Mesodermal cell (in vitro differentiated cells): ENCODE measurements around the gene SNCAIP.

Experiments used
- H3K27ac ChIP-seq: 2 replicates; pipeline ENCODE4 v1.7.0; 2013; ENCODE audit warnings: mild to moderate bottlenecking, low read depth, low read length, moderate library complexity; ENCODE audit not compliant: severe bottlenecking
- H3K36me3 ChIP-seq: 2 replicates; pipeline ENCODE4 v1.7.1; 2013; ENCODE audit warnings: mild to moderate bottlenecking, low read length, moderate library complexity; ENCODE audit not compliant: control insufficient read depth, insufficient read depth
- H3K4me1 ChIP-seq: one replicate; pipeline ENCODE4 v1.7.1; 2013; ENCODE audit warnings: mild to moderate bottlenecking, low read length; ENCODE audit not compliant: insufficient read depth, control insufficient read depth, poor library complexity, severe bottlenecking
- H3K4me3 ChIP-seq: 2 replicates; pipeline ENCODE4 v1.7.0; 2013; ENCODE audit warnings: low read length, control low read depth, mild to moderate bottlenecking; ENCODE audit not compliant: insufficient read depth, poor library complexity, severe bottlenecking; ENCODE audit errors: extremely low read depth
- H3K9me3 ChIP-seq: 2 replicates; pipeline ENCODE4 v1.7.1; 2013; ENCODE audit warnings: mild to moderate bottlenecking, low read length, moderate library complexity; ENCODE audit not compliant: control insufficient read depth
- WGBS, 2 experiments: methylation state at CpG; one replicate each; pipeline ENCODE4 v1.1.5; 2013; ENCODE audit warnings: missing lambda C conversion rate in 2 of 2; ENCODE audit not compliant: insufficient coverage in 2 of 2; 5-methylcytosine and 5-hydroxymethylcytosine counted together

Gene SNCAIP

DNA sequence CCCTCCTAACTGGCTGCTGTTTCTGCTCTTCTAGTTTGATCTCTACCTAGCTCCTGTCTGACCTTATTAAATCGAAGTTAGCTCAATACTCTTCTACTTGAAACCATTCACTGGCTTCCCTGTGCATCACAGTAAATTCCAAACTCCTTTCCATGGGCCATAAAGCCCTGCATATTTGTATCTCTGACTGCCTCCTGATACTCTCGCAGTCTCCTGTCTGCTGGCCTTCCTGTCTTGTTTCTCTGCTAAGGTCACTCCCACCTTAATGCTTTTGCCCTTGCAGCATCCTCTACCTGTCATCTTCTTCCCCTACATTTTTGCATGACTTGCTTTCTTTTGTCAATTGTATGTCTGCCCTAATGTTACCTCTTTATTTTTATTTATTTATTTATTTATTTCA lies 44.8 kb downstream of the SNCAIP start:
- Histone ChIP-seq H3K36me3 (no peaks in the 10 kb centered on the region), H3K27ac (no peak overlapping the region), H3K9me3 (no peaks in the 10 kb centered on the region), H3K4me3 (no peak overlapping the region), H3K4me1 (no peaks in the 10 kb centered on the region)
- WGBS, 2 experiments, result 84 to 86% methylated on average over 2 of the region's 2 CpGs

- no peaks in the 10 kb centered on the region for H3K4me1 ChIP-seq
Measured at GRCh38 chr5:122358372-122358979, 46.4 kb downstream of the SNCAIP start.

DNA sequence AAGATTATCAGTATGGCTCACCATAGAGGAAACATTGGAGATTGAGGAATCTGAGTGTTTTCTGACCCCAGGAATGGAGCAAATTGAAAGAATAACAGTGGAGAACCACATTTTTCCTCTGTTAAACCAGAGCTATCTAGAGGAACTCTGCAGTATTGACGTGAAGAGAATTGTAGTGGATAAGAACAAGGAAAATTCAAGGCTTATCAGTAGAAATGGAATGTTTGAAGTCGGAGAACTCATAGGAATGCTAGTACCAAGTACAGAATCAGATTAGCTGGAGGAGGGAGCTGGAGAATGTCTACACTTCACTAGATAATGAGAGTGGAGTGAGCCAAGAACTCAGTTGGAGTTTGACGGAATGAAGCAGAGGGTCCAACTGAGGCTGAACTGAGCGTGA lies 50.3 kb downstream of the SNCAIP start:
- no peaks in the 10 kb centered on the region for H3K4me1 ChIP-seq
- 51 to 80% methylated on average over 1 to 3 of the region's 4 CpGs for WGBS, 2 experiments
- H3K9me3 ChIP-seq, result no peaks in the 10 kb centered on the region
- peak overlapping the region; percentile 72 for H3K27ac ChIP-seq
- no peaks in the 10 kb centered on the region for H3K36me3 ChIP-seq
- H3K4me3 ChIP-seq, result no peak overlapping the region

More at GRCh38 chr5:122358372-122358979, 46.4 kb downstream of the SNCAIP start:
- Histone ChIP-seq H3K9me3 (no peaks in the 10 kb centered on the region), H3K4me3 (no peak overlapping the region), H3K27ac (peak overlapping the region; percentile 11), H3K36me3 (no peaks in the 10 kb centered on the region)
- 75 to 90% methylated on average over 1 to 2 of the region's 4 CpGs for WGBS, 2 experiments

- no peaks in the 10 kb centered on the region for H3K9me3 ChIP-seq
- H3K27ac ChIP-seq, result no peak overlapping the region
- H3K4me3 ChIP-seq, result no peak overlapping the region
- H3K36me3 ChIP-seq, result no peaks in the 10 kb centered on the region
- no peaks in the 10 kb centered on the region for H3K4me1 ChIP-seq
- WGBS, 2 experiments, result 80% methylated on average over 1 of the region's 1 CpG; no CpG with 5 or more reads in 1 of the 2 experiments
Measured at GRCh38 chr5:122363623-122364022, 51.6 kb downstream of the SNCAIP start.

- Histone ChIP-seq H3K36me3 (no peaks in the 10 kb centered on the region), H3K27ac (no peak overlapping the region), H3K4me1 (no peaks in the 10 kb centered on the region), H3K4me3 (no peak overlapping the region), H3K9me3 (no peaks in the 10 kb centered on the region)
- WGBS, 2 experiments, result 84 to 100% methylated on average over 3 of the region's 3 CpGs
Measured at GRCh38 chr5:122366501-122366900, 54.5 kb downstream of the SNCAIP start.

- no peaks in the 10 kb centered on the region for H3K36me3 ChIP-seq
- WGBS, 2 experiments, result 90% methylated on average over 2 of the region's 3 CpGs; no CpG with 5 or more reads in 1 of the 2 experiments
Measured at GRCh38 chr5:122367456-122367855, 55.4 kb downstream of the SNCAIP start.

DNA sequence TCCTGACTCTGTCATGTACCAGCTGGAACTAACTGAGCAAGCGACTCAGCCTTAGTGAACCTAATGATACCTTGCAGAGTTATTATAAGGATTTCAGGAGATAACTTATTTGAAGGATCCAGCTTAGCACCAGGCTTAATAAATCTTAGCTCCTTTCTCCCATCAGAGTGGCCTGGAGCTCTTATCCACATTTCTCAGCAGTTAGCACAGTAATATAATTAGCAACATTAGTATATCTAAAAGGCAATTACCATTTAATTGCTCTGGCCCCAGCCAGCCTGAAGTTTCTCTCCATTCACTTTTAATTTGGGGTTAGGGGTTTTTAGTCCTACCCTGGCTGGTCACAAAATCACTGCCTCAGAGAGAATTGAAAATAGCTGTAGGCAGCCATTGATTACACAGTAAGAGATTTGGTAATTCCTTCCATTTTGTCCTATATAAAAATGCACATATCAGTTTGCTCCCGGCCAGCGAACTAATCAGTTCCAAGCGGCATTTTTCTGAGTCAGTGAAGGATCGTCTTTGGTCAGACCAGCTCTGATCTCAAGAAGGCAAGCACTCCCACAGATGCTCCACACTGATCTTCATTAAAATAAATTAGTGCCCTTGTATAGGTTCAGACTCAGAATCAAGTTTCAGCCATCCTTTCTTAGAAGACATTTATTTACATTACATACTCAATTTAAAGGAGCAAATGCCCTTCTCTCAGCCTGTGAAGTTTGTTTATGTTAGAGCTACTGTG lies 56.6 kb downstream of the SNCAIP start:
- H3K27ac ChIP-seq, result no peak overlapping the region
- H3K4me1 ChIP-seq, result no peaks in the 10 kb centered on the region
- no peaks in the 10 kb centered on the region for H3K9me3 ChIP-seq
- no peaks in the 10 kb centered on the region for H3K36me3 ChIP-seq
- H3K4me3 ChIP-seq, result no peak overlapping the region
- WGBS, 2 experiments, result 71 to 80% methylated on average over 4 to 5 of the region's 5 CpGs

More at GRCh38 chr5:122367456-122367855, 55.4 kb downstream of the SNCAIP start:
- Histone ChIP-seq H3K4me1 (no peaks in the 10 kb centered on the region), H3K9me3 (no peaks in the 10 kb centered on the region), H3K27ac (no peak overlapping the region), H3K4me3 (no peak overlapping the region)

DNA sequence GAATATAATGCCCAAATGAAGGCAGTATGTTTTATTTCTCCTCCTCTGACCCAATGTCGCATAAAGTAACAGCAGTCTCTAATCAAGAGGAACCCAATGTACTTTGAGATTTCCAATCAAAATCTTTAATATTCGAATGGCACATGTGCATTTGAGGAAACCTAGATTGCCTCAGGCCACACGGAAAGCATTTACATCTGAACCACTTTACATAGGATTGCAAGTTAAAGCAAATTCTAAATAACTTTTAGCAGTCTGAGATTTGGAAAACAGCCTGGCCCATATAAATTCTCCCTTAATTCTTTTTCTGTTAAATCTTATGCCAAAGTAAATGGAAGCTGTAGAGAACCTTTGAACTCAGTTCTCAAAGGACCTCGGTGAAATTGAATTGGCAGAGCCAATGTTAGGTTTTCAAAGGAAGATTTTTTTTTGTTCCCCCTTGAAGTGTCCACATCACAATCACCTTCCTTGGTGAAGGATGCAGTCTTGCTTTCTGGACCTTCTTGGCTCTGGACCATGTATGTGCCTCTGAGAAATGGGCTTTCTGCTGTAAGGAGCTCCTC lies 57.3 kb downstream of the SNCAIP start:
- no peaks in the 10 kb centered on the region for H3K9me3 ChIP-seq
- no peaks in the 10 kb centered on the region for H3K4me1 ChIP-seq
- no peak overlapping the region for H3K4me3 ChIP-seq
- no peak overlapping the region for H3K27ac ChIP-seq
- no peaks in the 10 kb centered on the region for H3K36me3 ChIP-seq
- whole genome bisulfite sequencing, 2 experiments, result 83 to 84% methylated on average over 2 of the region's 4 CpGs

GRCh38 chr5:122371511-122372151 lies 59.6 kb downstream of the SNCAIP start:
- Histone ChIP-seq H3K4me3 (no peak overlapping the region), H3K4me1 (no peaks in the 10 kb centered on the region), H3K9me3 (no peaks in the 10 kb centered on the region), H3K27ac (no peak overlapping the region), H3K36me3 (no peaks in the 10 kb centered on the region)
- WGBS, 2 experiments, result 100% methylated on average over 1 of the region's 2 CpGs; no CpG with 5 or more reads in 1 of the 2 experiments

DNA sequence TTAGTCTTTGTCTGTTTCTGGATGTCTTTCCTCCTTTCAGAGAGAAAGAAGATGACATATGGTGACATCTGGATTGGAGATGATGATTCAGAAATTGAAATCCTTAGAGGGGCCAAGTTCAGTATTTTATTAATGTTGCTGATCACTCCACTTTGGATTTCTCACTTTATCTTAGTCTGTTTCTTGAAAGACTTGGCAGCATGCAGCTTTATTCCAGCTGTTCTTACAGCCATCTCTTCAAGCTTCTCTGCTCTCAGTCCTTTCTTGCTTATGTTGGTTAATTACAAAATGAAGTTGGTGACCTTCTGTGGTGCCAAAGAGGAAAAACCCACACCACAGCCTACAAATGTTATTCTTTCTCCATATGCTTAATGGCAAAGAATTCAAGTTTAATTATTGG lies 62.1 kb downstream of the SNCAIP start:
- H3K4me3 ChIP-seq, result no peak overlapping the region
- no peaks in the 10 kb centered on the region for H3K4me1 ChIP-seq
- no peaks in the 10 kb centered on the region for H3K36me3 ChIP-seq
- H3K9me3 ChIP-seq, result no peaks in the 10 kb centered on the region
- H3K27ac ChIP-seq, result no peak overlapping the region
